Measurements from ENCODE around the gene OMP. TPM values are rescaled to one million over a fixed set of nuclear protein-coding genes. Genes with fewer than 3 reads are reported as not detected.

The OMP gene
- total RNA-seq, 1 experiment from 2014 or later, result not detected

- POLR2A ChIA-PET, result no interaction called here
- H3K27ac Mint-ChIP-seq, result no peak overlapping the region
- CTCF ChIA-PET, result interaction anchor here (1.2 to 8.2 kb wide), 6 partner anchors 11 to 81 kb away, joined by 3 to 86 read pairs (median 10); partner anchors contain the start of gene MYO7A
- DNase-seq (ENCODE audit: low spot score) (no peak), ATAC-seq (no peak)
- H3K4me3 Mint-ChIP-seq, result no peak overlapping the region
- peaks cover 3% of the 10 kb centered on the region; the same call in 1 of the 2 replicates for H3K36me3 Mint-ChIP-seq
- H3K4me1 Mint-ChIP-seq, result peaks cover 9% of the 10 kb centered on the region
- no peaks in the 10 kb centered on the region for H3K27me3 Mint-ChIP-seq (ENCODE audit: low read depth)
- H3K9me3 Mint-ChIP-seq, result no peaks in the 10 kb centered on the region
- TF ChIP-seq ZBTB21 (CRISPR knock-in tag; IDR thresholded peaks at IDR 0.05; ENCODE audit: borderline replicate concordance), result no peak
- no peak for TF ChIP-seq FOXP1 (CRISPR knock-in tag; IDR thresholded peaks at IDR 0.05; ENCODE audit: borderline replicate concordance)
- TF ChIP-seq STAT6 (CRISPR knock-in tag; conservative IDR thresholded peaks at IDR 0.05; ENCODE audit: low read depth), result no peak
- no peak for TF ChIP-seq ZNF263 (CRISPR knock-in tag; IDR thresholded peaks at IDR 0.05; ENCODE audit: low read depth)
- TF ChIP-seq SP1 (CRISPR knock-in tag; conservative IDR thresholded peaks at IDR 0.05), result no peak
- TF ChIP-seq ZNF671 (CRISPR knock-in tag; IDR thresholded peaks at IDR 0.05), result no peak
- TF ChIP-seq ZMAT4 (CRISPR knock-in tag; IDR thresholded peaks at IDR 0.05), result no peak
- TF ChIP-seq GRHL2 (CRISPR knock-in tag; IDR thresholded peaks at IDR 0.05; ENCODE audit: insufficient replicate concordance, severe bottlenecking), result no peak
- no peak for TF ChIP-seq ZBTB43 (CRISPR knock-in tag; IDR thresholded peaks at IDR 0.05)
- TF ChIP-seq MXD4 (CRISPR knock-in tag; IDR thresholded peaks at IDR 0.05; ENCODE audit: borderline replicate concordance), result no peak
- TF ChIP-seq E2F1 (CRISPR knock-in tag; IDR thresholded peaks at IDR 0.05), result no peak
- no peak for TF ChIP-seq AR (CRISPR knock-in tag; IDR thresholded peaks at IDR 0.05)
- no peak for TF ChIP-seq HMGA2 (CRISPR knock-in tag; IDR thresholded peaks at IDR 0.05)
Observed at GRCh38 chr11:77117492-77117891, 14.9 kb downstream of the OMP start.

- no peaks in the 10 kb centered on the region for H3K27me3 Mint-ChIP-seq (ENCODE audit: low read depth)
Observed at GRCh38 chr11:77118086-77118485, 15.4 kb downstream of the OMP start.

More at GRCh38 chr11:77118086-77118485, 15.4 kb downstream of the OMP start:
- peaks cover 3% of the 10 kb centered on the region; the same call in 1 of the 2 replicates for H3K36me3 Mint-ChIP-seq
- H3K4me3 Mint-ChIP-seq, result no peak overlapping the region
- TF ChIP-seq EMX1 (CRISPR knock-in tag; IDR thresholded peaks at IDR 0.05) (no peak), CBFB (CRISPR knock-in tag; IDR thresholded peaks at IDR 0.05; ENCODE audit: low read depth) (no peak), ZNF671 (CRISPR knock-in tag; IDR thresholded peaks at IDR 0.05) (no peak), ZBTB43 (CRISPR knock-in tag; IDR thresholded peaks at IDR 0.05) (no peak), SP1 (CRISPR knock-in tag; conservative IDR thresholded peaks at IDR 0.05) (no peak), E2F1 (CRISPR knock-in tag; IDR thresholded peaks at IDR 0.05) (no peak), ZNF138 (CRISPR knock-in tag; conservative IDR thresholded peaks at IDR 0.05) (no peak), NR3C1 (CRISPR knock-in tag; conservative IDR thresholded peaks at IDR 0.05; ENCODE audit: low read depth) (no peak), AR (CRISPR knock-in tag; IDR thresholded peaks at IDR 0.05) (no peak), ESRRA (CRISPR knock-in tag; IDR thresholded peaks at IDR 0.05; ENCODE audit: borderline replicate concordance) (no peak)
- CTCF ChIA-PET, result interaction anchor here (1.2 to 8.2 kb wide), 2 partner anchors 11 to 22 kb away, joined by 3 to 86 read pairs; partner anchors contain the start of gene MYO7A
- H3K9me3 Mint-ChIP-seq, result no peaks in the 10 kb centered on the region
- ATAC-seq (no peak), DNase-seq (ENCODE audit: low spot score) (no peak)
- POLR2A ChIA-PET, result no interaction called here
- peaks cover 8% of the 10 kb centered on the region for H3K4me1 Mint-ChIP-seq
- H3K27ac Mint-ChIP-seq, result no peak overlapping the region
